ENCODE data around the gene MRPL55. TPM values are rescaled to one million over a fixed set of nuclear protein-coding genes. Genes with fewer than 3 reads are reported as not detected.

The MRPL55 gene
- total RNA-seq, 4 donors from 2014 or later = 64.7 to 123 (median 74.2) TPM

DNA sequence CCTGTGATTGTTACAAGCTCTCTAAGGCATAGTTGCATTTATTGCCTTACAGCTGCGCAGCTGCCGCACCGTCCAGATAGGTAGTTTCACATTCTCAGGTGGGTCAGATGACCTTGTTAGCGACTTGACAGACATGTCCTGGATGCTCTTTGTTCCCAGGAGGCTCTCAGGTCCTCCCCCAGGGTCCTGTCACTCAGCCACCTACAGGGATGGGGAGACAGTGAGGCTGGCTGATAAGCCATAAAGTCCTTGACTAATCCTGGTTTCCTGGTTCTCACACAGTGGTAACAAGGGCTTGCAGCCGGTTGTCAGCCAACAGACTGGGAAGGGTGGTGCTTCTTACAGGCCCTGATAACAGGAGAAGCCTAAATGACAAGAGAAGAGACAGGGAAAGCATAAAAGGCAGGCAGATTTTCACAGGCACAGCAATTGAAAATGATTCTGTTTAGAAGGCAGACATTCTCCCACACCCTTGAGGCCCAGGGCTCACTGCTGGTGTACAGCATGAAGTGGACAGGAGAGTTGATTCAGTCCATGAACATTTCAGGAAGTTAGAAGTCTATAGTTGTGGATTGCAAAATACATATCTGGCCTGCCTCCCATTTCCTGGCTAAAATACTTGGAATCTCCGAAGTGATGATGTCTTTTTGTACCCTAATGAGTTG is 23.7 kb downstream of the MRPL55 start:
- Histone ChIP-seq H3K4me1 (peaks cover 72 to 78% of the 10 kb centered on the region in 2 donors), H3K36me3 (no peaks in the 10 kb centered on the region), H3K4me3 (peak overlapping the region; percentile 70 to 94 (median 90)), H3K9me3 (no peaks in the 10 kb centered on the region), H3K27ac (peak overlapping the region; percentile 89 to 96 (median 92)), H3K27me3 (no peaks in the 10 kb centered on the region)
- intact Hi-C loops (cut with DNase I; ENCODE audit: low total_unique reads) (loop anchor here (10.0 kb wide), 4 partner anchors 141 to 1539 kb away; partner anchors contain the start of genes COQ8A, TAF5L, URB2 and WNT9A), in situ Hi-C loops (cut with MboI; ENCODE audit: low sequenced_read_pairs in 4 of 4) (loop anchor here in 1 of 4 donors (25.0 kb wide), 1 partner anchor 323 kb away; no protein-coding TSS in a partner anchor)
- TF ChIP-seq POLR2A (IDR thresholded peaks at IDR 0.05) = no peak
- TF ChIP-seq, protein P1, sequence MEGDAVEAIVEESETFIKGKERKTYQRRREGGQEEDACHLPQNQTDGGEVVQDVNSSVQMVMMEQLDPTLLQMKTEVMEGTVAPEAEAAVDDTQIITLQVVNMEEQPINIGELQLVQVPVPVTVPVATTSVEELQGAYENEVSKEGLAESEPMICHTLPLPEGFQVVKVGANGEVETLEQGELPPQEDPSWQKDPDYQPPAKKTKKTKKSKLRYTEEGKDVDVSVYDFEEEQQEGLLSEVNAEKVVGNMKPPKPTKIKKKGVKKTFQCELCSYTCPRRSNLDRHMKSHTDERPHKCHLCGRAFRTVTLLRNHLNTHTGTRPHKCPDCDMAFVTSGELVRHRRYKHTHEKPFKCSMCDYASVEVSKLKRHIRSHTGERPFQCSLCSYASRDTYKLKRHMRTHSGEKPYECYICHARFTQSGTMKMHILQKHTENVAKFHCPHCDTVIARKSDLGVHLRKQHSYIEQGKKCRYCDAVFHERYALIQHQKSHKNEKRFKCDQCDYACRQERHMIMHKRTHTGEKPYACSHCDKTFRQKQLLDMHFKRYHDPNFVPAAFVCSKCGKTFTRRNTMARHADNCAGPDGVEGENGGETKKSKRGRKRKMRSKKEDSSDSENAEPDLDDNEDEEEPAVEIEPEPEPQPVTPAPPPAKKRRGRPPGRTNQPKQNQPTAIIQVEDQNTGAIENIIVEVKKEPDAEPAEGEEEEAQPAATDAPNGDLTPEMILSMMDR (IDR thresholded peaks at IDR 0.05 in 4 of 5, conservative IDR thresholded peaks at IDR 0.05 in 1 of 5) = no peak
- DNase-seq = no peak
- no peak for ATAC-seq

GRCh38 chr1:228084797-228085196 is 24.3 kb downstream of the MRPL55 start:
- TF ChIP-seq POLR2A (IDR thresholded peaks at IDR 0.05) = no peak
- TF ChIP-seq, protein P1 (IDR thresholded peaks at IDR 0.05 in 4 of 5, conservative IDR thresholded peaks at IDR 0.05 in 1 of 5) = no peak
- H3K36me3 ChIP-seq = no peaks in the 10 kb centered on the region
- peaks cover 66 to 71% of the 10 kb centered on the region in 2 donors for H3K4me1 ChIP-seq
- DNase-seq (no peak), ATAC-seq (no peak)
- H3K27me3 ChIP-seq = no peaks in the 10 kb centered on the region
- in situ Hi-C loops (cut with MboI; ENCODE audit: low sequenced_read_pairs in 4 of 4) (loop anchor here in 1 of 4 donors (25.0 kb wide), 1 partner anchor 322 kb away; no protein-coding TSS in a partner anchor), intact Hi-C loops (cut with DNase I; ENCODE audit: low total_unique reads) (loop anchor here (1.0 to 10.0 kb wide), 5 partner anchors 24 to 1540 kb away; partner anchors contain the start of genes COQ8A, TAF5L, URB2 and WNT9A)
- peak overlapping the region; percentile 70 to 94 (median 90) for H3K4me3 ChIP-seq
- peak overlapping the region; percentile 89 to 96 (median 92) for H3K27ac ChIP-seq
- H3K9me3 ChIP-seq = no peaks in the 10 kb centered on the region

- H3K4me3 ChIP-seq = peak overlapping the region; percentile 70 to 94 (median 90)
- H3K9me3 ChIP-seq = no peaks in the 10 kb centered on the region
- H3K4me1 ChIP-seq = peaks cover 61 to 67% of the 10 kb centered on the region in 2 donors
- H3K27me3 ChIP-seq = no peaks in the 10 kb centered on the region
- ATAC-seq = peak; percentile 47 to 57
- in situ Hi-C loops (cut with MboI; ENCODE audit: low sequenced_read_pairs in 4 of 4) (loop anchor here in 1 of 4 donors (25.0 kb wide), 1 partner anchor 322 kb away; no protein-coding TSS in a partner anchor), intact Hi-C loops (cut with DNase I; ENCODE audit: low total_unique reads) (loop anchor here (1.0 to 10.0 kb wide), 5 partner anchors 24 to 1540 kb away; partner anchors contain the start of genes COQ8A, TAF5L, URB2 and WNT9A)
- H3K36me3 ChIP-seq = no peaks in the 10 kb centered on the region
- TF ChIP-seq POLR2A (IDR thresholded peaks at IDR 0.05) = peak in 1 of 2 donors; percentile 26
- TF ChIP-seq, protein P1 (IDR thresholded peaks at IDR 0.05 in 4 of 5, conservative IDR thresholded peaks at IDR 0.05 in 1 of 5) = no peak
- DNase-seq = no peak
- peak overlapping the region; percentile 89 to 96 (median 92) for H3K27ac ChIP-seq
These were observed 24.8 kb downstream of the MRPL55 start for GRCh38 chr1:228084325-228084724.

- DNase-seq = peak in 1 of 2 donors; percentile 60
- Histone ChIP-seq H3K27me3 (no peaks in the 10 kb centered on the region), H3K4me3 (peak overlapping the region; percentile 70 to 94 (median 90)), H3K9me3 (no peaks in the 10 kb centered on the region), H3K4me1 (peaks cover 57 to 62% of the 10 kb centered on the region in 2 donors), H3K36me3 (no peaks in the 10 kb centered on the region), H3K27ac (peak overlapping the region; percentile 89 to 96 (median 92))
- in situ Hi-C loops (cut with MboI; ENCODE audit: low sequenced_read_pairs in 4 of 4) = loop anchor here in 1 of 4 donors (25.0 kb wide), 1 partner anchor 322 kb away; no protein-coding TSS in a partner anchor
- peak in 1 of 2 donors; percentile 37 for TF ChIP-seq POLR2A (IDR thresholded peaks at IDR 0.05)
- TF ChIP-seq, protein P1 (IDR thresholded peaks at IDR 0.05 in 4 of 5, conservative IDR thresholded peaks at IDR 0.05 in 1 of 5) = no peak
- ATAC-seq = peak; percentile 13 to 36
- intact Hi-C loops (cut with DNase I; ENCODE audit: low total_unique reads) = loop anchor here (1.0 to 10.0 kb wide), 6 partner anchors 24 to 1541 kb away; partner anchors contain the start of genes COQ8A, GUK1, TAF5L and URB2
These were observed 25.2 kb downstream of the MRPL55 start for GRCh38 chr1:228083871-228084278.
